HK-2 (cell line): ENCODE measurements around the gene GRP.

Experiments
- DNase-seq: peaks from one replicate; pipeline ENCODE4 v3.0.0-alpha.2; 2018; ENCODE audit not compliant: unreplicated experiment

GRP gene

DNA sequence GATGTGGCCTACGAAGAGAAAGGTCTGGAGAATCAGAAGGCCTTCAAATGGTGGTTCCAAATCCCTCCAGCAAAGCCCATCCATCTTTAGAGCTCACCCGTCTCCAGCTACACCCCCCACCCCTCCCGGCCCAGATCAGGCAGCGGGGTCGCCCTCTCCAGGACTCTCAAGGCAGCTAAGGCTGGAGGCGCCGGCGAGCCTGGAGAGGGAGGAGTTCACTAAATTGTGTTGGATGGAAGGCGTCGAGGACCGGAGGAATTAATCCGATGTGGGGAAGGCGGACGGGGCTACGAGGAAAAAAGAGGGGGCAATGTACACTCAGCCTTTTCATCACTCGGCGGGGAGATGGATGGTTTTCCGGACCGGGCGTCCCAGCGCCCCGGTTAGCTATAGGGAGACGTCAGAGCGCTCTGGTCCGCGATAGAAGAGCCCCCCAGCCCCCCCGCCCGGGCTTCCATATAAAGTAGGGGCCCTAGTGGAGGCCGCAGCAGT is at the start of gene GRP:
GRP (plus strand) TSS at position 487 of the 492 bp plus-strand sequence. CDS start 108 bp downstream, outside the sequence.
- DNase-seq, result no peak

DNA sequence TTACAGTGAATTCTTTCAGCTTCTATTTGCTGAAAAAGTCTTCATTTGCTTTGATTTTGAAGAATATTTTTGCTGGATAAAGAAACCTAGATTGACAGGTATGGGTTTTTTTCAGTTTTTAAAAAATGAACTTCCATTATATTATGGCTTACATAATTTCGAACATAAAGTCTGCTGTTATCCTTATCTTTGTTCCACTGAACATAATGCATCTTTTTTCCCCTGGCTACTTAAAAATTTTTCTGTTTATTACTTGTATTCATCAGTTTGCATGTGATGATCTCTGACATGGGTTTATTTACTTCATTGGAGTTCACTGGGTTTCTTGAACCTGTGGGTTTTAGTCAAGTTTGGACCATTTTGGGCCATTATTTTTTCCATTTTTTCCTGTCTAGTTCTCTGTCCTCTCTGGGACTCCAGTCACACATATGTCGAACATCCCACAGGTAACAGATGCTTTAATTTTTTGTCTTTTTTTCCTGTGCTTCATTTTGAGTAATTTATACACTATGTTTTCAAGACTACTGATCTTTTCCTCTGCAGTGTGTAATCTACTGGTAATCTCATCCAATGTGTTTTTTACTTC is 47.2 kb upstream of the GRP start:
- DNase-seq, result no peak

DNA sequence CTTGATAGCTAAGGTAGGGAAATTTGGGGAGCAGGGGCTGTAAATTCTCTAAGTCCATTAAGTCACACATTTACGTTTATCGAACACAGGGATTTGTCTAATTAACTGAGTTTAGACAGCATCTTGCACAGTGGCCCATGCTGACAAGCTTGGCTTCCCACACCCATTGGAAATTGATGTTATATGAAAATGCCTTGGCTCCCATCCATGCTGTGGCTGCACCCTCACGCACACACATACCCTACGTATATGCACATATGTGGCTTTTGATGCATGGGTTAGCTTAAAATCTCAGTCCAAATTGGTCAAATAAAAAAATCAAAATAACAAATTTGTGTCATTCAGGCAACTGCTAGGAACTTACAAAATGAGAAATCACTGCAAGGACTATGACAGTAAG is 42.5 kb upstream of the GRP start:
- no peak for DNase-seq

DNA sequence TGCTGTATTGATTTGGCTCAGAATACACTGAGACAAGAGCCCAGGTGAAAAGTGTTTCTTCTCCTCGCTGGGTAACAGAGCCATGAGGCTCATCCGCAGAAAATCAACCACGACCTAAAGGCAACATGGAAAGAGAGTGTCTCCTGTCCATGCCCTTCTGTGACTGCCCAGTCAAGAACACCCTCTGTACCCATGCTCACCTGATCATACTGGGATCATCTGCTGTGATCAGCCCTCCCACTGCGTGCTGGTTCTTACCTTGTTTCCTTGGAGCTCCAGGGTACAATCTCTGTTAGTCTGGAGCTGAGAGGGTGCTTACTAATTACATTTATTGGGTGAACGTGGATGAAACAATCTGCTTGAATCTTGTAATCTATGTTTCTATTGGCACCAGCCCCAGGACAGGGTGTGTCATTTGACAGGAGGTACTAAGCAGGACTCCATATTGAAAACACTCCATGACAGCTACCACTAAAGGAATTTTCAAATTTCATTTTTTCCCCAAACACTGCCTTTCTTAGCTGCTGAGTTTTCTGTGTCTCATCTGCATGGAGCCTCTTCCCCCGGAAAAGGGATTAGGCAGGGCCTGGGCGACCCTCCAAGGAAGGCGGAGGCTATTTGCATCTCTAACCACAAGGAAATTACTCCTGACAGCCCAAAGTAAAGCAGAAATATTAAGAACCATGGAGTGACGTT is 39.7 kb upstream of the GRP start:
- no peak for DNase-seq

DNA sequence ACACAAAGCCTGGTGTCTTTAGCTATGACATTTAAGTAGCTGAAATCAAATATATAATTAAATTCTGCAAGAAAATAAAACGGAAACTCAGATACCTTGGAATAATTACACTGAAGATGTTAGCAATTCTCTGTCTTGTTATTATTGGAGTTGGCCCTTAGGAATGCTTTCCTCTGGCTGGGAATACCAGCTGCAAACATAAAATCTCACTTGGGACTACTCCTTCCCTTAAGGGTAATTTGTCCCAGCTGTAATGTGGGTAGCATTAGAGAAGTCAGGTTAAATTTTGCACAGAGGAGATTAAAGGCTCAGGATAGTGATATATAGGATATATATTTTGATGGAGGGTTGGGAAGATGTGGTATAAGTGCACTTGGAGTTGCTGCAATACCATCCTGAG is 37.3 kb upstream of the GRP start:
- DNase-seq, result no peak

DNA sequence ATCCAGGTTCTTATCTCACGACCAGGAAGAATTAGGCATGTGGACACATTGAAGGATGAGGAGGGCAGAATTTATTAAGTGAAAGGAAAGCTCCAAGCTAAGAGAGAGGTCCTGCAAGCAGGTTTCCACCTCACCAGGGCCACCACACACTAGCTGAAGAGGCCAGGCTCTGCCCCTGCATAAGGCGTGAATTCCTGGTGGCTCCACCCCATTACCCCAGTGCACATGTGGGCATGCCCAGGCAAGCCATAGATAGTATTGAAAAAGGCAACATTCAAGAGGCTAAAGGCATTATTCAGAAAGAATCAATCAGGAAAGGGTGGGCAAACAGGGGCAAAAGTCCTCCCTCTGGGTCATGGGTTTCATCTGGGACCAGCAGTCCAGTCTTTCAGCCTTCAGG is 30.9 kb upstream of the GRP start:
- DNase-seq, result no peak

DNA sequence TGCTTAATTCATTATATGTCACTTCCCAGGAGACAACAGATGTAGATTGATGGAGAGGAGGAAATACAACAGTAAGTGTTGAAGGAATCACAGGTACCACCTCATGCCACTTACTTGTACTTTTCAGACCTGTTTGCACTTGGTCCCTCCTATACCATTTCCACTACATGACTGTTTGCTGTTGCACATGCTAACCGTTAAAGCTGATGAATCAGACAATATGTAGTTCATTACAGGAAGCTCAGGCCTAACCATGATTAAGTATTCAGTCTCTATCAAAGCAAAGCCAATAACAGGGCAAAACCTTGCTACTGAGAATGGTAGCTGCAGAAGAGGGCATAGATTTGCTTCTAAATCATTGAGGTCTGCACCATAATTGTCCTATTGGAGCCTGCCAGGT is 30.2 kb upstream of the GRP start:
- DNase-seq, result no peak

DNA sequence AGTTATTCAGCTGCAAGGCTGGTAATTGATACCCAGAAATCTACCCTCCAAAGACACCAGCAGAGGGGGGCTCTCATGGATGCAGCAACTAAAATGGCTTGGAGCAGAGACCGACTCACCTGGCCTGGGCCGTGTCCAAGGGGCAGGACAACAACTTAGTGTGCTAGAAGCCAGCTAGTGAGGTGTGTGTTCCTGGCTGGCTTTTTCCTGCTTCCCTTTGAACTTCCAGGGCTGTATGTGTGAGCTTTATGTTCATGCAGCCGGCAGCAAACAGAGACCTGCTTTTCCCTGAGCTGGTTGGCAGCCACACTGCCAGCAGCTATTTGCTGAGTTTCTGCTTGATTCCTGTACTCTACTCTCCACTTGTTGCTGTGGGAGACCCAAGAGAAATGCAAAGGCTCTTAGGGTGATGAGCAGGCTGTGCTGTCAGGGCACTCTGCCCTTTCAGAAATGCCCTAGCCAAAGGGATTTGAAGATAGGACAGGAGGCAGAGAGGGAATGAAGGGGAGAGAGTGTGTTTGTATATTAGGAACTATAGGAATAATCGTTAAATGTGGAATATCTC is 23.7 kb upstream of the GRP start:
- no peak for DNase-seq

DNA sequence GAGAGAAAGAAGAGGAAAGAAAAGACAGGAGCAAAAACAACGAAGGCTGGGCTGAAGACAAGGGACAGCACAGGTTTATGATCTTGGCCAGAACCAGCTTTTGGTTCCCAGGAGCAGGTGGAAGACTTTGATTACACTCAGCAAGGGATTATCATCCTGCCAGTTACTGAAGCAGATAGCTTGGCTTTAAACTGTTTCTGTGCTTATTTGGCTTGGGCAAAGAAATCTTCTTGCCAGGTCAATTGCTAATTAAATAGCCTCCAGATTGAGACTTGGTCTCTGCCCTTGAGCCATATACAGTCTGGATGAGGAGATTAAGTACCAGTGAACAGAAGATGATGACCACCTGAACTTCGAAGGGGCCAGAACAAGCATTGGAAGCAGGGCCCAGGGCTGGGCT is 22.3 kb upstream of the GRP start:
- DNase-seq, result no peak

DNA sequence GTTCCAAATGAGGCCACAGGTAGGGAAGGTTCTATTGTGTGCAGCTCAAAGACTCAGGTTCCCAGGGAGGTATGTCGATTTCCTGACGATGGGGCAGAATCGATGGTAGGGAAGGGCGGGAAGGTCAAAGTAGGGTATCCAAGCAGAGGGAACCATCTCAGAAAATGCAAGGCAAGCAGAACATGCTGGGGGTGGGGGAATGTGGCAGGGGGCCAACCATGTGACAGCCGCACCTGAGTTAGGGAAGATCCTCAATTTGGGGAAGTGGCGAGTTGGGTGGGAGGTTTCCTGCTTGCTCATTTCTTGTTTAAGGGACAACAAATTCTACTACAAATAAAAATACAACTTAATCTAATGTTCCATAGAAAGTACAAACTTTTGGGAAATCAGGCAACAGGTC is 21.7 kb upstream of the GRP start:
- no peak for DNase-seq

DNA sequence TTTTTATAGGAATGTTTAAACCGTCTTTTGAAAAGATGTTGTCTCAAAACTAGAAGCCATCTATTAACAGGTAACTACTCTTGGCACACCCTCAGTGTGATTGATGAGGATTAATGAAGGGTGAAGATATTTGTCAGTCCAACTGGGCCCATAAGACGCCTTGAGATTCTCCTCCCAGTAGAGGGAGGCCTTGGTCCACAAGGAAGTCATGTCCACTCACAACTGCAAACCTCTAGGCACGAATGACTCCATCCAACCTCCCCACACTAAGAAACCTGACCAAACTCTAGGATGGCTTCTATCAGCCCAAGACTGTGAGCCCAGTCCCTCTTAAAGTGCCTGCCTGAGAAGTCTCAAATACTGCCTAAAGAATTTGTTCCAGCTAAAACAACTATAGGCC is 19.2 kb upstream of the GRP start:
- DNase-seq, result no peak

DNA sequence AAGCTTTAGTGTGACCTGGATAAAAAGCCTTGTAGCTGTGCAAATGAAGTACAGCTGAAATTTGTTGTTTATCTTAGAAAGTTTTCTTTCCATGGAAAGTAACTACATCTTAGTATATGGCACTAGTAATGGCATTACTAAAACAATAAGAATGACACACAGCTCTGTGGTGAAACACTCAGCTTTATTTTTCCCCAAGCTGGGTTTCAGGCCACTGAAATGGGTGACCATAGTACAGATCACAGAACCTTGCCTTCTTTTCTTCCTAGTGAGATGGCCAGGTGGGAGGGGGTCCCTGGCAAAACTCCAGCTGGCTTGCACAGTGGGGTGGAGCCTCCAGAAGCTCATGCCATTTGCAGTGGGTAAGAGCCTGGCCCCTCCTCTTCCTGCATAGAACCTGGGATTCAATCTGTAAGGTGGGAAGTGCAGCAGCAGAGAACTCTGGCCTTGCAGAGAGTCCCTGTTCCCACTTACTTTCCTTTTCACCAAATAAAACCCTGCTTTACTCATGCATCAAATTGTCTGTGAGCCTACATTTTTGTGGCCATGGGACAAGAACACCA is 17.6 kb upstream of the GRP start:
- no peak for DNase-seq

DNA sequence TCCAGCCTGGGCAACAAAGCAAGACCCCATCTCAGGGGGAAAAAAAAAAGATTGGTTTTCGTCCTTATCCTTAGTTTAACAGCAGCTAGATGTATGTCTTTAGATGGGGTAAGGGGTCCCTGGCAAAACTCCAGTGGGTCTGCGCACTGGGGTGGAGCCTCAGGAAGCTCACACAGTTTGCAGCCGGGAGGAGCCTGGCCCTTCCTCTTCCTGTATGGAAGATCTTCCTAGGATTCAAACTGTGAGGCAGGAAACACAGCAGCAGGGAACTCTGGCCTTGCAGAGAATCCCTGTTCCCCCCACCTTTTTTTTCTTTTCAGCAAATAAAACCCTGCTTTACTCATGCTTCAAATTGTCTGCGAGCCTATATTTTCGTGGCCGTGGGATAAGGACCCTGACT is 12.5 kb upstream of the GRP start:
- DNase-seq, result no peak

DNA sequence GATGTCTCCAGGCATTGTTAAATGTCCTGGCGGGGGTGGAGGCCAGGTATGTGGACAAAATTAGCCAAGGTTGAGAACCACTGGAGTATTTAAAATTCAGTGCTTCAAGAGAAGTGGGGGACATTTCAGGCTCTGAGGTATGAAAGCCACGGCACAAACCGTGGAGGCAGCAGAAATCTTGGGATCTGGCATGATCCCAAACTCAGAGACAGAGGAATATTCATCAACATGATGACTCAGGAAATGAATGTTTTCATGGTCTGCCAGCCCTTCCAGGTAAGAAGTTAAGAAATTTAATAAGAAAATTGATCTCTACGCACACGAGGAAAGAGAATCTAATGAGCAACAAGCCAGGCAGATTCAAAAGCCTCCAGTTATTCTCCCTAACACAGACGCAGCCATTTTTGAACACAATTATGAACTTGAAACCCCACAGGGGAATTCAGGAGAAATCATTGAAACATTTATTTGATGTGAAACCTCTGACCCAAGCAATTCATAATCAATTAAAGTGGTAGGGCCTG is 11.3 kb upstream of the GRP start:
- DNase-seq, result no peak

DNA sequence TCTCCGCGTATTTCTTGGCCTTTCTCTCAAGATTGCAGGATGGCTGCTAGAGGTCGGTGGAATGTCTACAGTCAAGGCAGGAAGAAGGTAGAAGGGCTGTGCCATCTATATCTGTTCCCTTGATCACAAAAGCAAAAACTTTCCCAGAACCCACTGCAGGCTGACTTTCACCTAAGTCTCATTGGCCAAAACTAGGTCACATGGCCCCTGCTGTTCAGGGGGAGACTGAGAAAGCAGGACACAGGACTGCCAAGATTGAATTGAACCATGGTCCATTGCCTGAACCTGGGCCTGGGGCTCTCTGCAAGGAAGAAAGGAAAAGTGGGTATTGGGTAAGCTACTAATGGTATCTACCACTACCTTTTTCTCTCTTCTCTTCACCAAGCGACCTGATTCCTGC is 9.7 kb upstream of the GRP start:
- DNase-seq, result no peak

DNA sequence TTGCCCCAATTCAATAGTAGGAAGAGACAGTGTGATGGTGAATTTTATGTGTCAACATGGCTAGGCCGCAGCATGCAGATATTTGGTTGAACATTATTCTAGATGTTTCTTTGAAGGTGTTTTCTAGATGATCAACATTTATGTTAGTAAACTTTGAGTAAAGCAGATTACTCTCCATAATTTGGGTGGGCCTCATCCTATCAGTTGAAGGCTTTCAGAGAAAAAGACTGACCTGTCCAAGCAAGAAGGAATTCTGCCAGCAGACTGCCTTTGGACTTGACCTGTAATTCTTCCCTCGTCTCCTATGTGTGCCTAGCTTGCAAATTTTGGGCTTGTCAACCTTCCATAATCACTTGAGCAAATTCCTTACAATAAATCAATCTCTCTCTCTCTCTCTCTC is 8.3 kb upstream of the GRP start:
- DNase-seq, result no peak

DNA sequence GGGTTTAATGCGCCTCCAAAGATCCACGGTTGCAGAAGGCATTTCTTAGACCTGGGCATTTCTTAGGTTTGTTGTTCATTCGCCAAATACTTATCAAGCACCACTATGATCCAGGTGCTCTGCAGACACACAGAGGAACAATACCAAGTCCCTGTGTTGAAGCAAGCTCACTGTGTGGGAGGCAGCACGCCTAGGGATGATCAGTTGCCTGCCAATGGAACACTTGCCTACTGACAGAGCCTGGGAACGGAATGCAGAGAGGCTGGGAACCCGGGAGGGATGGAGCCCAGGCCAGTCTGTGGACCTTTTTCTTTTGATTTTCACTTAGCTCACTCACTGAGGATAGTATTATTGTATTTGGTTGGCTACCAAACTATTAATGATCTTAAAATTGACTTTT is 1.9 kb upstream of the GRP start:
- DNase-seq, result no peak

DNA sequence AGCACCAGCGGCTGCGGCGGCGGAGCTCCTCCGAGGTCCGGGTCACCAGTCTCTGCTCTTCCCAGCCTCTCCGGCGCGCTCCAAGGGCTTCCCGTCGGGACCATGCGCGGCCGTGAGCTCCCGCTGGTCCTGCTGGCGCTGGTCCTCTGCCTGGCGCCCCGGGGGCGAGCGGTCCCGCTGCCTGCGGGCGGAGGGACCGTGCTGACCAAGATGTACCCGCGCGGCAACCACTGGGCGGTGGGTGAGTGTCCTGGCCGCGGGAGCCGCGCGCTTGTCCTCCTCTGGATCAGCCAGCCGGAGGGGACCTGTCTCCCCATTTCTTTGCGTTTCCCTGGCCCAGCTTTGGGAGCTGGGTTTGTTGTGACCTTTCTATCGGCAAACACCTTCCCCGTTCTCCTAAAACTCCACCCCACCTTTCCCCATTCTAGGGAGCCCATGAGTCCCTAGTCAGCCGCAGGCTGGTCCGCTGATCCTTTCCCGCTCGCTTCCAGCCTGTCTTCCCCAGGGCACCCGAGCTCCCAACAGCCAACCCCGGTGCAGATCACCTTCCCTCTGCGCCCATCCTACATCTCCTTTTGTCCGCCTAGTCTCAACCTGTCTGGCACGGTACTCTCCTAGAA is 316 bp downstream of the GRP start:
- no peak for DNase-seq

DNA sequence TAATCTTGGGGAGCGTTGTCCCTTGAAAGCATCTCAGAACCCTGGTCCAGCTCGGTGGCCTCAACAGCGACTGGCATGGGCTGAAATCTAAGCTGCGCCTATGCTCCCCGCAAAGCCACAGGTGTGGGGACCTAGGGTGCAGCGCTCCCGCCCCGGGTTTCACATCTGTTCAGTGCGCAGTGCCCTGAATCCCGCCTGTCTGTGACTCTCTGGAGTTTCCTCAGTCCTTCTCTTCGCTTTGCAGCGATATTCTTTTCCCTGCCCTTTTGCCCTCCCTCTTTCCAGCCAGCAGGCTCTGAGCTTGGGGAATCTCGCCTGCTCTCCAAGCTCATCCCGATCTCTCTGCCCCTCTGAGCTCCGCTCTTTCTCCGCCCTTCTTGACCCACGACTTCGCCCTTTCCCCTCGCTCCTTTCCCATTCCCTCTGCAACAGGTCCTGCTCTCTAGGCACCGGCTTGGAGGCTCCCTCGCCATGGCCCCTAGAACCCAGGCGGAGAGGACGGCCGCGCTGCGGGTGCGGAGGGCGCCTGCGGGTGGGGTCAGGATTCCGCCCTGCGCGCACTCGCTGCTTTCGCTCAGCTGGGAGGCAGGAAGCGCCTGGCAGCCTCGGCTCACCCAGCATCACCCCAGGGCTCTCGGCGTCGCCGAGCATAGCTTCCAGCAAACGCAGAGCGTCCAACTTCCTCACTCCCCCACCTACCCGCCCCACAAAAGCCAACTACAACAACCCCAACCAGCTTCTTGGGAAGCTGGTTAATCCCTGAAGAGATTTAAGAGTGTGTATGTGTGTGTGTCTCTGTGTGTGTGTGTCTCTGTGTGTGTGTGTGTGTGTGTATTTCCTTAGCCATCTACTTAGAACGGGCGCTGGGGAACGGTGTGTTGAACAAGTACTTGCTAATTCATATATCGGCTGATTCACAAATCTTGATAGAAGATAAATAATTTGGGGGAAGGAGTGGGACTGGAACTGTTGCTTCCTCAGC is 1.1 kb downstream of the GRP start:
- no peak for DNase-seq

DNA sequence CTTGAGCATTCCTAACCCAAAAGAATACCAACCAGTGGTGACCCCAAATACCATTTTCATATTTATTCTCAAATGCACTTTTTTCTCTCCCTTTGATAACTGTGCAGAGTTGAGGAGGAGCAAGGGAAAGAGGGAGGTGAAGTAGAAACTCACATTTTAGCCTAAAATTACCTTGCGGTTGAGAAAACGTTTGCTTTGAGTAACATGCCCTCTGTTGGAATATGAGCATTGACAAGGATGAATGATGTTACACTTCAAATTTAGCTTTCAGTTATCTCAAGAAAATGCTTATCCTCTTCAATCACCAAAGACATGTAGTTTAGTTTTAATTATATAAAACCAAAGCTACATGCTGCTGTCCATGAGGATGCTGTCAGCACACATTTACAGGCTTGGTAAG is 2.4 kb downstream of the GRP start:
- no peak for DNase-seq

DNA sequence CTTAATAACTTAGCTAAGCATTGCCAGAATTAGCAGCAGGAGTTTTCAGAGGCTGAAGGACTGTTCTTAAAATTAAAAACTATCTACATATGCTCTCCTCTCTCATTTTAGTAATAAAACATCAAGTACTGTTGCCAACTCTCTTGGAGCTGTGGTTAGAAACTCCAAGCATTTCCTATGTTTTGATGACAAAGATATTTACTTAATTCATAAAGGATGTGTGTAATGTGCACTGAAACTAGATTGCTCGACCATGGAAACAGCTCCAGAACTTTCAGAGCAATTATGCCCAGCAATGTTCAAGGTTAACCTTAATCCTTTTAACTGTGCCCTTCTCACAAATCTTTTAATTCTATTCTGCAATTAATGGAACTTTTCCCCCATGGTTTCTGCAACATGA is 8.4 kb downstream of the GRP start:
- no peak for DNase-seq
